A673 (cell line): Measurements from ENCODE around the gene NABP1. TPM values are rescaled to one million over a fixed set of nuclear protein-coding genes. Genes with fewer than 3 reads are reported as not detected.

Experiments used
- BruUV-seq: library from RNA; stranded (reverse); fragments of 400-500 nt; replicated peaks from 2 replicates; lab custom pipeline; 2021; lab: Mats Ljungman, UMichigan
- CTCF ChIA-PET: fragments of 300-600 bp; sonication (Branson Sonifier 250); formaldehyde crosslinking; loops from one replicate; lab custom pipeline; 2022; ENCODE audit warnings: antibody characterized with exemption; lab: Charles Lee
- POLR2A ChIA-PET: fragments of 300-600 bp; sonication (Branson Sonifier 250); formaldehyde crosslinking; loops from one replicate; lab custom pipeline; 2022; ENCODE audit warnings: antibody characterized with exemption; ENCODE audit not compliant: low non-redundant PET; lab: Charles Lee
- DNase-seq: peaks from one replicate; pipeline ENCODE4 v3.0.0-alpha.2; 2015; ENCODE audit warnings: low spot score
- H3K27ac ChIP-seq: fragments of 200-600 bp; sonication (generic); 2 replicates; pipeline ENCODE4 v1.5.1; 2016; ENCODE audit warnings: mixed run types, low read depth, mild to moderate bottlenecking, mixed read lengths, antibody characterized with exemption, low read length; ENCODE audit not compliant: poor library complexity, severe bottlenecking
- H3K27me3 ChIP-seq: fragments of 200-600 bp; sonication (generic); replicated peaks from 2 replicates; pipeline ENCODE4 v1.6.1; 2017; ENCODE audit warnings: mixed run types, low read depth, mild to moderate bottlenecking, mixed read lengths, antibody characterized with exemption, low read length; ENCODE audit not compliant: insufficient read depth, poor library complexity
- H3K36me3 ChIP-seq: fragments of 200-600 bp; sonication (generic); 2 replicates; pipeline ENCODE4 v1.6.1; 2016; ENCODE audit warnings: mixed run types, mild to moderate bottlenecking, mixed read lengths, antibody characterized with exemption, low read length; ENCODE audit not compliant: insufficient read depth, poor library complexity, severe bottlenecking
- H3K4me1 ChIP-seq: fragments of 200-600 bp; sonication (generic); 2 replicates; pipeline ENCODE4 v1.6.1; 2017; ENCODE audit warnings: mixed run types, mild to moderate bottlenecking, mixed read lengths, antibody characterized with exemption, low read length; ENCODE audit not compliant: insufficient read depth, poor library complexity, severe bottlenecking
- H3K4me3 ChIP-seq: fragments of 200-600 bp; sonication (generic); 2 replicates; pipeline ENCODE4 v1.5.1; 2016; ENCODE audit warnings: low read depth, mixed run types, mild to moderate bottlenecking, mixed read lengths, low read length; ENCODE audit not compliant: poor library complexity, severe bottlenecking
- H3K9me3 ChIP-seq: fragments of 200-600 bp; sonication (generic); 2 replicates; pipeline ENCODE4 v1.6.1; 2016; ENCODE audit warnings: mixed run types, low read depth, mild to moderate bottlenecking, mixed read lengths, antibody characterized with exemption, low read length; ENCODE audit not compliant: poor library complexity, severe bottlenecking
- CTCF ChIP-seq: fragments of 300-800, 200-600 bp; sonication (generic); conservative IDR thresholded peaks from 2 replicates; pipeline ENCODE4 v1.5.1; 2017; ENCODE audit warnings: low read depth, mild to moderate bottlenecking, antibody characterized with exemption, low read length, moderate library complexity, mixed read lengths
- EZH2 ChIP-seq: fragments of 200-600 bp; sonication (generic); IDR thresholded peaks from 2 replicates; pipeline ENCODE4 v1.6.1; 2017; ENCODE audit warnings: borderline replicate concordance, low read depth, mild to moderate bottlenecking, mixed read lengths, antibody characterized with exemption, low read length; ENCODE audit not compliant: poor library complexity, severe bottlenecking
- intact Hi-C: fragments of 100-400 bp; cut with micrococcal nuclease; formaldehyde crosslinking; loops from one replicate; pipeline ENCODE4 v1.10.0; 2022; ENCODE audit not compliant: unreplicated experiment
- total RNA-seq: library from RNA; stranded (reverse); gene quantifications from 2 replicates; pipeline ENCODE4 v1.2.3, GENCODE V29; 2021

Gene NABP1
- total RNA-seq, 1 experiment from 2014 or later = 38.4 TPM

DNA sequence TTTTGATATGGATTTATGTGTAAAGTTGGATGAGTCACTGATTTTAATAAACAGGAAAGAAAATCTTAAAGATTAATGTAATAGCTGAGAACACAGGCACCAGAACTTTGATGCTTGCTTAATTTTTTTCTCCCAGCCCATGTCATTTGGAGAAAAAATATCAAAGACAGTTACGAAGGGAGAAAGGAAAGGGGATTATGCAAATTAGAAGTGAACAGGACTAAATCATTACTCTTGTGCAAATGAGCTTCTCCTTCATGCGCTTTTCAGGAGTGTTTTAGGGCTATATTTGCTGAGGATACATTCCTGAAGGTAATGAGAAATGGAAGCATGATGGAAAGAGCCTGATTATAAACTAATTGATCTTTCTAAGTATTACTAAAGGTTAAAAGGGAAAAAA is 28.9 kb downstream of the NABP1 start:
- ChIA-PET CTCF (no interaction called here), POLR2A (no interaction called here)
- intact Hi-C loops = no loop called here
- Histone ChIP-seq H3K9me3 (no peaks in the 10 kb centered on the region), H3K27ac (no peak overlapping the region), H3K4me3 (no peak overlapping the region), H3K36me3 (no peaks in the 10 kb centered on the region), H3K4me1 (peaks cover 22% of the 10 kb centered on the region), H3K27me3 (no peaks in the 10 kb centered on the region)
- BruUV-seq = no TSS peak
- DNase-seq = peak; percentile 30
- TF ChIP-seq EZH2 = no peak
- no peak for TF ChIP-seq CTCF

DNA sequence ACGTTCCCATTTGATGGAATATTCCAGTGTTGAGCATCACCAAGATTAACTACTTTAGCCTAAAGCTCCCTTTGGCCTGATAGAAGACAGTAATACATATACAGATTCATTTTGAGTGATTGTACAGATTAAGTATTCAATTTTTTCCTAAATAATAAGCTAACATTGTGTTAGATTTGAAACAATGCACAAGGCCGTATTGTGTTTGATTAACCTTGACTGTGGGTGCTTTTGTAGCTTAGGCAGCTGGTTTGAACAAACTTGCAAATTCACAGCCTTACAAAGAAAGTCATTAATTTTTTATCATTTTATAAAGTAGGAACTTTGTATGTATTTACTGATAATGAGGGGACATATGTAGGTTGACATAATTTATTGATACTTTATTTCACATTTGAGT is 29.6 kb downstream of the NABP1 start:
- DNase-seq = no peak
- H3K9me3 ChIP-seq = no peaks in the 10 kb centered on the region
- H3K27ac ChIP-seq = no peak overlapping the region
- intact Hi-C loops = no loop called here
- no TSS peak for BruUV-seq
- no peak for TF ChIP-seq EZH2
- TF ChIP-seq CTCF = no peak
- no peaks in the 10 kb centered on the region for H3K27me3 ChIP-seq
- peaks cover 22% of the 10 kb centered on the region for H3K4me1 ChIP-seq
- H3K4me3 ChIP-seq = no peak overlapping the region
- ChIA-PET CTCF (no interaction called here), POLR2A (interaction anchor here (0.6 kb wide), 1 partner anchor 8 kb away, joined by 4 read pairs; no protein-coding TSS in a partner anchor)
- no peaks in the 10 kb centered on the region for H3K36me3 ChIP-seq

DNA sequence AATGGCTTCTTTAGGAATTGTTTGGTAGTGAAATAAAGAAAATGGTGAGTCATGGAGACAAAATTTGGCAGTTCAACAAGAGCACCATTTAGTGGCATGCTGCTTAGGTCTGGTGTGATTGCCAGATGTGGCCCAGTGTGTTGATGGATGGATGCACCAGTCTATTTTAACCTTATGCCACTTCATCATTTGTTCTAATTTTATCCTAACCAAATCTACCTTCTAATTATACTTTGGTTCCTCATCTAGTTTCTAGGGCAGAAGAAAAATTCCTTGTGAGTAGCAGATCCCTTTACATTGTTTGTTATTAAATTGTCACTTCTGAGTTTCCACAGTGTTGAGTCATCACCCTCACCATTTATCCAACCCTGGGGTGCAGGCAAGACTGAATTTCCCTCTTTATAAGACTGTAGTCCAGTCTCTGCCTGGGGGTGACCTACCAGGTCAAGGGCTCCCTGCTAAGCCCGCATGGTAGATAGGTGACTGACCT is 32.5 kb downstream of the NABP1 start:
- Histone ChIP-seq H3K4me3 (no peak overlapping the region), H3K27me3 (no peaks in the 10 kb centered on the region), H3K9me3 (no peaks in the 10 kb centered on the region), H3K36me3 (no peaks in the 10 kb centered on the region), H3K4me1 (peaks cover 41% of the 10 kb centered on the region), H3K27ac (no peak overlapping the region)
- intact Hi-C loops = no loop called here
- POLR2A ChIA-PET = no interaction called here
- TF ChIP-seq EZH2 = no peak
- no peak for TF ChIP-seq CTCF
- CTCF ChIA-PET = interaction anchor here (0.6 kb wide), 1 partner anchor 21 kb away, joined by 3 read pairs; no protein-coding TSS in a partner anchor
- BruUV-seq = no TSS peak
- peak; percentile 24 for DNase-seq
